Measurements from ENCODE around the gene GAGE13.
"Not testable (repeated sequence)": the region's sequence is repeated elsewhere in the genome, so short reads cannot be mapped to it uniquely, and the experiment has no call there.

Gene GAGE13, protein sequence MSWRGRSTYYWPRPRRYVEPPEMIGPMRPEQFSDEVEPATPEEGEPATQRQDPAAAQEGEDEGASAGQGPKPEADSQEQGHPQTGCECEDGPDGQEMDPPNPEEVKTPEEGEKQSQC

DNA sequence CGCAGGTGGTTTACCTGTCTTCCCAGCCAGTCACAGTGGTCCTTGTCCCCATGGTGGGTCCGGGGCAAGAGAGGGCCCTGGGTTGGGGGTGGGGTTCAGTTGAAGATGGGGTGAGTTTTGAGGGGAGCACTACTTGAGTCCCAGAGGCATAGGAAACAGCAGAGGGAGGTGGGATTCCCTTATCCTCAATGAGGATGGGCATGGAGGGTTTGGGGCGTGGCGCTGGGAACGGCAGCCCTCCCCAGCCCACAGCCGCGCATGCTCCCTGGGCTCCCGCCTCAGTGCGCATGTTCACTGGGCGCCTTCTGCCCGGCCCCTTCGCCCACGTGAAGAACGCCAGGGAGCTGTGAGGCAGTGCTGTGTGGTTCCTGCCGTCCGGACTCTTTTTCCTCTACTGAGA lies at the start of gene GAGE13:
Gene GAGE13 (plus strand): TSS at position 301 of the 400 bp plus-strand sequence. CDS start 1,156 bp downstream, outside the sequence.
- not testable (repeated sequence) for DNase-seq

DNA sequence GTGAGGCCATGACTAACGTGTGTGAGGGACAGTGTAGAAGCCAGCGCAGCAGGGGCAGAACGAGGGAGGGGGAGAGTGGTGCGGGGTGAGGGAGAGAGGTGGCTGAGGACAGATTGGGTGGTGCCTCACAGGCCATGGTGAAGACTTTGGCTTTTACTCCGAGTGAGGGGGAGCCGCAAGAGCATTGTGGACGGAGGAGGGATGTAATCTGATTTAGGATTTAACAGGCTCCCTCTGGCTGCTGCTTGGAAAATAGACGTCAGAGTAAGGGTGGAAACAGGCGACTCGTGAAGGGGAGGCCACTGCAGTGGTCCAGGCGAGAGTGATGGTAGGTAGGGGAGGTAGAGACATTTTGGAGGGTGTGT lies 48.8 kb upstream of the GAGE13 start:
- no peak for DNase-seq

DNA sequence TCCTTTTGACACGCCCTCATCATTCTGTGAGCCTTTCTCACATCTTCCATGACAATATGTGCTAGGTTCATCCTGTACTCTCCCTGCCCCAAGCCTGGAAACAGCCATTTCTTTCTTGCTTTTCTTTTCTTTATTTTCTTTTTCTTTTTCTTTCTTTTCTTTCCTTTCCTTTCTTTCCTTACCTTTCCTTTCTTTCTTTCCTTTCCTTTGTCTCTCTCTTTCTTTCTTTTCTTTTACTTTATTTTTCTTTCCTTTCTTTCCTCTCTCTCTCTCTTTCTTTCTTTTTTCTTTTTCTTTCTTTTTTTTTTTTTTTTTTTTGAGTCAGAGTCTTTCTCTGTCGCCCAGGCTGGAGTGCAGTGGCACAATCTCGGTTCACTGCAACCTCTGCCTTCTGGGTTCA lies 47.2 kb upstream of the GAGE13 start:
- no peak for DNase-seq

DNA sequence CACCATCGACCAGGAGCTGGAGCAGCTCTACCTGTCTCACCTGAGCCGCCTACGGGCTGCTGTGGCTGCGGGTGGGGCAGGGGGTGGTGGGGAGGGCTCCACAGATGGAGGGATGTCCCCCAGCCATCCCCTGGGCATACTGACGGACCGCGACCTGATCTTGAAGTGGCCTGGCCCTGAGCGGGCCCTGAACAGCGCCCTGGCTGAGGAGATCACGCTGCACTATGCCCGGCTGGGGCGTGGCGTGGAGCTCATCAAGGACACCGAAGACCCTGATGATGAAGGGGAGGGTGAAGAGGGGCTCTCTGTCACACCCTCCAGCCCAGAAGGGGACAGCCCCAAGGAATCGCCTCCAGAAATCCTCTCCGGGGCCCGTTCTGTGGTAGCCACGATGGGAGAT lies 45.2 kb upstream of the GAGE13 start:
- DNase-seq = no peak

DNA sequence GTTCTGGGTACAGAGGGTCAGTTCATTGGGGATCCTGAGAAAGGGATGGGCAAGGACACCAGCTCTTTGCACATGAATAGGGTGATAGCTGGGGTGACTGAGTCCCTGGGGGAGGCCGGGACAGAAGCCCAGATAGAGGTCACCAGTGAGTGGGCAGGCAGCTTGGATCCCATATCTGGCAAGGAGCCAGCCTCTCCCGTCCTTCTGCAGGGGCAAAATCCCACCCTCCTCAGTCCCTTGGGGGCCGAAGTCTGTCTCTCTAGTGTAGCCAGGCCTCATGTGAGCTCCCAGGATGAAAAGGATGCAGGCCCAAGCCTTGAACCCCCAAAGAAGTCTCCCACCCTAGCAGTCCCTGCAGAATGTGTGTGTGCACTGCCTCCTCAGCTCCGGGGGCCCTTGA lies 44.8 kb upstream of the GAGE13 start:
- no peak for DNase-seq

DNA sequence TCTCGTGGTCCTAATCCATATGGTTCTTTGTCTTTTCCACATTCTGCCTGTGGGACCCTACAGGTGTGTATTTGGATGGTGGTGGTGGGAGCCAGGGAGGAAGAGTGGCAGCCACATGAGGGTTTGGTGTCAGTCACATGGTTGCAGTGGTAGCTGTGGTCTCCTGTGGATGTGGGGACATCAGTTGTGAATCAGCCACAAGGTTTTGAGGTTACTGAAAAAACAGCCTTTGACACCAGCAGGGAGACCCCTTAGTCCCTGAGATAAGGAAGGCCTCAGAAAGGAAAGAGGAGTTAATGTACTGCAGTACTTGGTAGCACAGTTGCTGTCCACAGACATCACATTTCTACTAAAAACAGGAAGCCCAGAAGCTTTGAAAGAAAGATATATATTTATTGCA lies 43.7 kb upstream of the GAGE13 start:
- no peak for DNase-seq

DNA sequence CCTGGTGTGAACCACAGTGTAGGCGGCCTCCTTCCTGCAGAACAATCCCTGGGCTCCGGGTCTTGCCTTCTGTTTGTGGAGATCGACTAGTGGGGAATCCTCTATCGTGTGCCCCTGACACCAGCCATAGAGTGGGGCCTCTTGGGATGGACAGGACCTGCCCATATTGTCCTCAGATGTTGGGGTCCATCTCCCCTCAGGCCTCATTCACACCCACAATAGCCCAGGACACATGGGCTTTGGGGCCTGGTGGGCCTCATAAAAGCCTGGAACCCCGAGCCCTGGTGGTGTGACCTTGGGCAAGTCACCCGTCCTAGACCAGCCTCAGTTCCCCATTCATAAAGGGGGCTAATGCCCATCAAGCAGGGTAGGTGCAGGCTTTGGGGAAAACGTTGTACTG lies 41.2 kb upstream of the GAGE13 start:
- DNase-seq = no peak

DNA sequence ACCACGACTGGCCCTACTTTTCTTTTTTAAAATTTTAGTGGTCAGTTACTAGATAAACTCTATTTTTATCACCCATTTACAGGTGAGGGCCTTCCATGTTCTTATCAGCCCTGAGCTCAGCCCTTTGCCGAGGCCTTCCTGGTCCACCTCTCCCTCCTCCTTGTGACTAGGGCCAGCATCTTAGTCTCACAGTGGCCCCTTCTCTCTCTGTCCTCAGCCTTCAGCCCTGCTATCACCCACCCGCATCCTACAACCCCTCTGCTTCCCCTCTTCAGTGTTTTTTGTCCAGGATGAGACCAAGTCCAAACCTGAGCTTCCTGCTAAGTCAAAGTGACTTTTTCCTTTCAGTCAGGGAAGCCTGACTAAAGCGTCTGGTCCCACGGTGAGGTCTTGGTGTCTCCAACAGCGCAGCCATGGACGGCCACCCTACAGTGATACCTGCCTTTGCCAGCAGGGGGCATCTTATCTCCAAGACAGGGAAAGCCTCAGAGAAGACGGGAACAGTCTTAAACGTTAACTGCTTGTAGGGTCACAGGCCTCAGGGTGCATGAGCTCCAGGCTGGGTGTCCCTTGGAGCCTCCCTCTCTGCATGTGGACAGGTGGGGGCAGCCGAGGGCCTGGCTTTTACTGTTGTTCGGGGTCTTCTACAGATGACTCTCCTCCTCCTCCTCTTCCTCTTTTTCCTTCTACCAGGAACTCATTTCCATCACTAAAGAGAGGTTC lies 39.6 kb upstream of the GAGE13 start:
- DNase-seq = peak; percentile 58

DNA sequence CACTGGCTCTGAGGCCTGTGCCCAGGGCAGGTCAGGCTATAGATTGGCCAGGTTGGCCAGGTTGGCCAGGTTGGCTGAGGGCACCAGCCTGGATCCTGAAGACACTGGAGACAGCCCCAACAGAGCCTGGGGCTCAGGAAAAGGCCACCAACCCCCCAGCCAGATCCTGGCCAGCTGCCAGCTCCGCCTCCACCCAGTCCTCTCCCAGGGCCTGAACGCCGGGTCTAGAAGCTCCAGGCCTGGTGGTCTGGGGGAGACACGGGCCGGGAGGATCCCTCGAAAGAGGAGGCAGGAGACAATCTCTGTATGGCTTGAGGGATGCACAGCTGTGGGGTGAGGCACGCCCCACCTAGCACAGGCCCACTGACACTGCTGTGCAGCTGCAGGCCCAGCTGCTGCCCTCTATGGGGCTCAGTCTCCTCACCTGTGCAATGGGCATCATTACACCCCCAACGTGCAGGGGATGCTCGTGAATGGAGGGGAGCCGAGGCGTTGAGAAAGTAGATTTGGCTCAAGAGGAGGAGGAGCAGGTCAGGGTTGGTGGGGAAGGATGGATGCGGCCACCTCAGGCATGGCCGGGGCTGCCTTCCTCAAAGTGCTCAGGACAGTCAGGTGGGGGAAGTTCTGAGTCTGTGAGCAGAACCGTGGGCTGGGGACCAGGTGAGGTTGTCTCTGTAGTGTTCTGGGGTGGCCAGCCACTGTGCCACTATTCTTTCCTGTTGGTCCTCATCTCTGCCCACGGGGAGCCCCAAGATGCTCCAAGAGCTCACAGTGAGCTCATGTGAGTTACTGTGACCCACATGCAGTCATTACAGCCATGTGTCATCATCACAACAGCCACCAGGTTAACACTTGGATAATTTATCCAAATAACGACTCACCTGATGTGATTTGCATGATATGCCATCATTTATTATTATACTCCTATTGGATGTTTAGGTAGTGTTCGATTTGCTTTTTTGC lies 38.7 kb upstream of the GAGE13 start:
- DNase-seq = no peak

DNA sequence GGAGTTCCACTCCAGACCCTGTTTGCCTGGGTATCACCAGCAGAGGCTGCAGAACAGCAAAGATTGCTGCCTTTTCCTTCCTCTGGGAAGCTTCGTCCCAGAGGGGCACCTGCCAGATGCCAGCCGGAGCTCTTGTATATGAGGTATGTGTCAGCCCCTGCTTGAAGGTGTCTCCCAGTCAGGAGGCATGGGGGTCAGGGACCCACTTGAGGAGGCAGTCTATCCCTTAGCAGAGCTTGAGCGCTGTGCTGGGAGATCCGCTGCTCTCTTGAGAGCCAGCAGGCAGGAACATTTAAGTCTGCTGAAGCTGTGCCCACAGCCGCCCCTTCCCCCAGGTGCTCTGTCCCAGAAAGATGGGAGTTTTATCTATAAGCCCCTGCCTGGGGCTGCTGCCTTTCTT lies 32.1 kb upstream of the GAGE13 start:
- not testable (repeated sequence) for DNase-seq

DNA sequence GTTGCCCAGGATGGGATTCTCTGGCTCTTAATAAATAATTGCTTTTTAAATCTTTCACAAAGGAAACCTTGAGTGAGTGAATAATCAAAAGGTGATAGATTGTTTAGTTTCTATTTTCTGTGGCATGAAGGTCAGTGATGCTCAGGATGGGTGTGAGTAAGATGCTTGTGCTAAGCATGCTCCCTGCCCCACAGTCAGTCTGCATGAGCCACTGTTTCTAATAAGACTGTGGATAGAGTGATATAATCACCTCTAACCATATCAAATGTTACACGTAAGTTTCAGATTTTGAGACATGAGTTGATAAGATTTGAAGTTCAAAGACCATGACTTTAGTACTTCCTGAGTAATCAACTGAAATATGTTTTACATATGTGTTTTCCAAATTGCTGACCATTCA lies 30.7 kb upstream of the GAGE13 start:
- no peak for DNase-seq

DNA sequence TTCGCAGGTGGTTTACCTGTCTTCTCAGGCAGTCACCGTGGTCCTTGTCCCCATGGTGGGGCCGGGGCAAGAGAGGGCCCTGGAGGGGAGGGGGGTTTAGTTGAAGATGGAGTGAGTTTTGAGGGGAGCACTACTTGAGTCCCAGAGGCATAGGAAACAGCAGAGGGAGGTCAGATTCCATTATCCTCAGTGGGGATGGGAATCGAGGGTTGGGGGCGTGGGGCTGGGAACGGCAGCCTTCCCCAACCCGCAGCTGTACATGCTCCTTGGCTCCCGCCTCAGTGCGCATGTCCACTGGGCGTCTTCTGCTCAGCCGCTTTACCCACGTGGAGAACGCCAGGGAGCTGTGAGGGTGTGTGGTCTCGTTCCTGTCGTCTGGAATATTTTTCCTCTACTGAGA lies 28.0 kb upstream of the GAGE13 start, which contains the start of gene GAGE10:
Gene GAGE10 (plus strand): TSS at position 301 of the 400 bp plus-strand sequence. CDS start 1,214 bp downstream, outside the sequence.
- DNase-seq = no peak

DNA sequence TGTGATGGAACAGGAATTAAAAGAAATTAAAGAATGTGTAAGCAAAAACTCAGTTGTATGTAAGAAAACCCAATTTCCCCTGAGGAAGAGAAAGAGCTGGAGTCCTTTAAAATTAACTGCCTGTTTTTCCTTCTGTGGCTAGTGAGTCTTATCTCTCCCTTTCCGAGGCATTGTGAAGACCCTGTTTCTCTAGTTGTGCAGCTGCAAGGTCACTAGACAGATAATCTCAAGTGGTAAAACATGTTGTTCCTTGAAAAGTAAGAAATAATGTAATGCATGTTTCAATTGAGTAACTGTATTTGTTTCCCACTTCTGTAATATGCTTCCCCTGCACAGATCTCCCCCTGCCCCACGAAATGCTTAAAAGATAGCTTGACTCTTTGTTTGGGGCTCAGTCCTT lies 23.6 kb upstream of the GAGE13 start:
- not testable (repeated sequence) for DNase-seq

DNA sequence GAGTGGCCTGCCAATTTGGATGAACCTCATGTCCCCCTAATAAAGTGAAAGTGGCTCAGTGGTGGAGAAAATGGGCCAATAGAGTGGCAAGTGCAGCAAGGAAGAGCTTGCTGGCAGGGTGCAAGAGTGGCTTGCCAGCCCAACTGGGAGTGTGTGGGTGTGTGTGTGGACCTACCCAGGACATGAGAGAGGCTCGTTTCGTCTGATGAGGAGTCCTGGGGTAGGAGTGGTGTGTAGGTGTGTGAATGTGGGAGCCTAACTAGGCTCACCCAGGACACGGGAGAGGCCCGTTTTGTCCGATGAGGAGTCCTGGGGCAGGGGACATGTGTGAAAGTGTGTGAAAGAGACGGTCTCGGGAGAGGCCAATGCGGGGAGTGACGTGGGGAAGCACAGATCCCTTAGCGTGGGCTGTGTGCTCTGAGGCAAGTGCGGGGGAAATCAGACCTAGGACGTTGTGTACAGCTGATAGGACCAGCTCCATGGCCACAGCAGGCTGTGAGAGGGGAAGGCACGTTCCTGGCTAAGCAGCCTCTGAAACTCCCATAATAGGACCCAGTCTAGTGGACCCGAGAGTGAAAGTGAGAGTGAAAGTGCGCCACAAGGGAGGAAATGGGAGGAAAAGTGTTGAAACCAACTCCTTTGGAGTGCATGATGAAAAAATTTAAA lies 22.6 kb upstream of the GAGE13 start:
- DNase-seq = no peak

DNA sequence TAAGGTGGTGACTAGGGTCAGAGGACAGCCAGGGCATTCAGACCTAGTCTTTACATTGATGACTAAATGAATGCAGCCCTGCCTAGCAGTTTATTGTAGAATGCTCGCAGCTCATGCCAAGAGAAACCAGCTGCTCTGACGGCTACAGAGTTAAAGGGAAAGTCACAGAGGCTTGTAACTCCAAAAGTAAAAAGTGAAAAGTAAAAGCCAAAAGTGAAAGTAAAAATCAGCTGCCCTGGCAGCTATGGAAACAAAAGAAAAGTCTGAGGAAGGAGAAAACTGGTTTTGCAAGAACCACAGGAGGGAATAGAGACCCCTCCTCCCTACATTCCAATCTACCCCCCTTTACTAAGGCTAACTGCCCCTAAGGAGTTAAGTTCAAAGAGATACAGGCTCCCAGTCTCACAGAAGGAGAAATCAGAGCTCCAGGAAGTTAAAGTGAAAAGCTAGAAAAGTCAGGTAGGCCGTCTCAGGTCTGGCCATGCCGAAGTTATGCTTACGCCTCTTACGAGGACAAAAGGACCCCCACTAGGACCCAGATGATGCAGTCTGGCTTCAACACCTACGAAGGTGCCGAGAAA lies 21.9 kb upstream of the GAGE13 start:
- DNase-seq = no peak

DNA sequence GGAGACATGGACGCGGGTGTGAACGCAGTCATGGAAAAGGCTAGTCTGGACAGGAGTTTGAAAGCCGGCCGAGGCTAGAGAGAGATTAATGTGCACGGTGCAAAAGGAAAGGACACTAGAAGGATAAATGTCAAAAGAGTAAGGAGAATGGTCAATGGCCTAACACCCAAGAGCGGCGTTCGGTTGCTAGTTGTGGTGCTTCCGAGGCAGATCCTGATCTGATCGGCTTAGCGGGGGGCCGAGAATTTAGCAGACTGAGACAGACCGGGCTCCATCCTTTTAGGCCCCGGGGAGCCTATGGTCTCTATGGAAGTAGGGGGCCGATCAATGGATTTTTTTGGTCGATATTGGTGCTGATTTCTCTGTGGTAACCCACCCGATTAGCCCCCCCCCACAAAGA lies 21.0 kb upstream of the GAGE13 start:
- no peak for DNase-seq

DNA sequence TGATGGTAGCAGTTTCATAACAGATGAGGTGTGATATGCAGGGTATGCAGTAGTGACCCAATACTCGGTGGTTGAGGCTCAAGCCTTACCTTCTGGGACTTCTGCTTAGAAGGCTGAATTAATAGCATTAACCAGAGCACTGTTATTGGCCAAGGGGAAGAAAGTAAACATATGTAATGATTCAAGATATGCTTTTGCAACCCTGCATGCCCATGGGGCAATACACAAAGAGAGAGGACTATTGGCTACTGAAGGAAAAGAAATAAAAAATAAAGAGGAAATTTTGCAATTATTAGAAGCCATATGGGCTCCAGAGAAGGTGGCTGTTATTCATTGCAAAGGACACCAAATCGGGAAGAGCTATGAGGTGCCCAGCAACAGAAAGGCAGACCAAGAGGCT lies 19.2 kb upstream of the GAGE13 start:
- no peak for DNase-seq

DNA sequence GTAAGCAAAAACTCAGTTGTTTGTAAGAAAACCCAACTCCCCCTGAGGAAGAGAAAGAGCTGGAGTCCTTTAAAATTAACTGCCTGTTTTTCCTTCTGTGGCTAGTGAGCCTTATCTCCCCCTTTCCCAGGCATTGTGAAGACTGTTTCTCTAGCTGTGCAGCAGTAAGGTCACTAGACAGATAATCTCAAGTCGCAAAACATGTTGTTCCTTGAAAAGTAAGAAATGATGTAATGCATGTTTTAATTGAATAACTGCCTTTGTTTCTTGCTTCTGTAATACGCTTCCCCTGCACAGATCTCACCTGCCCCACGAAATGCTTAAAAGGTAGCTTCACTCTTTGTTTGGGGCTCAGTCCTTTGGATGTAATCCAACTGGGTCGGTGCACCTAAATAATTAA lies 15.3 kb upstream of the GAGE13 start:
- no peak for DNase-seq

DNA sequence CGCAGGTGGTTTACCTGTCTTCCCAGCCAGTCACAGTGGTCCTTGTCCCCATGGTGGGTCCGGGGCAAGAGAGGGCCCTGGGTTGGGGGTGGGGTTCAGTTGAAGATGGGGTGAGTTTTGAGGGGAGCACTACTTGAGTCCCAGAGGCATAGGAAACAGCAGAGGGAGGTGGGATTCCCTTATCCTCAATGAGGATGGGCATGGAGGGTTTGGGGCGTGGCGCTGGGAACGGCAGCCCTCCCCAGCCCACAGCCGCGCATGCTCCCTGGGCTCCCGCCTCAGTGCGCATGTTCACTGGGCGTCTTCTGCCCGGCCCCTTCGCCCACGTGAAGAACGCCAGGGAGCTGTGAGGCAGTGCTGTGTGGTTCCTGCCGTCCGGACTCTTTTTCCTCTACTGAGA lies 9.6 kb upstream of the GAGE13 start, which contains the start of gene GAGE12J:
Gene GAGE12J (plus strand): TSS at position 301 of the 400 bp plus-strand sequence. CDS start 1,157 bp downstream, outside the sequence.
- DNase-seq = not testable (repeated sequence)

DNA sequence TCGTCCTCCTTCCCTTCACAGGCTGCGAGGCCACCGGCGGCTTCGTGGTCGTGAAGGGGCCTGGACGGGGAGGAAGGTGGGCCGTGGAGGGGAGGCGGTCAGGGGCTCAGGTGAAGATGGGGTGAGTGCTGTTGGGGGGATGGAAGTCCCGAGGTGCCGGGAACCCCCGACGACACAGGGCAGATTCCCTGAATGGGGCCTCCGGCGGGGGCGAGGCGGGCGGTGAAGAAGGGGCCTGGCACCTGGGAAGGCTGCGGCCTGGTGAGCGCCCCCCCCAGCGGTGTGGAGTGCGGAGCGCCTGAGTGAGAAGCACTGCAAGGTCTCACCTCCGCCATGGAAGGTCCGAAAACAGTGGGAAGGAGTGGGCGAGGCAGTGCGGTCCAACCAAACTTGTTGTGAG lies 9.1 kb upstream of the GAGE13 start:
- not testable (repeated sequence) for DNase-seq

DNA sequence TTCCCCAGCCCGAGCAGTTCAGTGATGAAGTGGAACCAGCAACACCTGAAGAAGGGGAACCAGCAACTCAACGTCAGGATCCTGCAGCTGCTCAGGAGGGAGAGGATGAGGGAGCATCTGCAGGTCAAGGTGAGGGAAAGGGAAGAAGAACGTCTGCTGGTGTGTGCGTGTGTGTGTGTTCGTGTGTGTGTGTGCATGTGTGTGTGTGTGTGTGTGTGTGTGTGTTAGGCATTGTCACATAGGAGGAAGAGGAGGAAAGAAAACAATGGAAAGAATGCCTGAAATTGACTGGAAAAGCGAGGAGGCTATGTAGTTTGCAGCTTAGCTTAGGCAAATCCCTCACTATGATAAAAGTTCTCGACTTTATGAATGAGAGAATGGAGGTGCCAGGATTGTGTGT lies 7.6 kb upstream of the GAGE13 start:
- not testable (repeated sequence) for DNase-seq

DNA sequence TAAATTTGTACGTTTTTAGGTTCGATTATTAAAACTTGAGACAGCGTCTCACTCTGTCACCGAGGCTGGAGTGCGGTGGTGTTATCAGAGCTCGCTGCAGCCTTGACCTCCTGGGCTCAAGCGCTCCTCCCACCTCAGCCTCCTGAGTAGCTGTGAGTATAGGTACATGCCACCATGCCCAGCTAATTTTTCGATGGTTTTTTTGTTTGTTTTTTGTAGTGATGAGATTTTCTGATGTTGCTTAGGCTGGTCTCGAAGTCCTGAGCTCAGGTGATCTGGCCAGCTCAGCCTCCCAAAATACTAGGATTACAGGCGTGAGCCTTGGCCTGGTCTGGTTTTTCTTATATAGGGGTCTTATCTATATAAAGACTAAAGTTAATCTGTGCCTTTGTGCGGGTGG lies 961 bp upstream of the GAGE13 start:
- not testable (repeated sequence) for DNase-seq

DNA sequence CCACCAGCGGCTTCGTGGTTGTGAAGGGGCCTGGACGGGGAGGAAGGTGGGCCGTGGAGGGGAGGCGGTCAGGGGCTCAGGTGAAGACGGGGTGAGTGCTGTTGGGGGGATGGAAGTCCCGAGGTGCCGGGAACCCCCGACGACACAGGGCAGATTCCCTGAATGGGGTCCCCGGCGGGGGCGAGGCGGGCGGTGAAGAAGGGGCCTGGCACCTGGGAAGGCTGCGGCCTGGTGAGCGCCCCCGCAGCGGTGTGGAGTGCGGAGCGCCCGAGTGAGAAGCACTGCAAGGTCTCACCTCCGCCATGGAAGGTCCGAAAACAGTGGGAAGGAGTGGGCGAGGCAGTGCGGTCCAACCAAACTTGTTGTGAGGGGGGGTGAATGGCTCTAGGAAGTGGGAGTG lies 459 bp downstream of the GAGE13 start:
- not testable (repeated sequence) for DNase-seq

Measured in stimulated activated naive CD4-positive, alpha-beta T cell treated with Interleukin-2 at 50 U/mL for 16 hours (primary cell).